Caco-2 (cell line): Measurements from ENCODE around the gene CDH6. TPM values are rescaled to one million over a fixed set of nuclear protein-coding genes. Genes with fewer than 3 reads are reported as not detected.

Source experiments
- BruUV-seq: library from RNA; stranded (reverse); fragments of 400-500 nt; replicated peaks from 2 replicates; lab custom pipeline; 2021; lab: Mats Ljungman, UMichigan
- CTCF ChIA-PET: fragments of 300-600 bp; sonication (Branson Sonifier 250); formaldehyde crosslinking; loops from one replicate; lab custom pipeline; 2022; ENCODE audit warnings: antibody characterized with exemption; lab: Charles Lee
- POLR2A ChIA-PET: fragments of 300-600 bp; sonication (Branson Sonifier 250); formaldehyde crosslinking; loops from one replicate; lab custom pipeline; 2022; ENCODE audit warnings: antibody characterized with exemption; lab: Charles Lee
- DNase-seq, 2 experiments: peaks; one replicate each; pipeline versions ENCODE4 v3.0.0 to v3.0.0-alpha.2; 2020 to 2022
- H3K27me3 ChIP-seq: replicated peaks from 2 replicates; pipeline ENCODE4 v1.6.0; 2011; ENCODE audit warnings: low read length; ENCODE audit not compliant: control insufficient read depth, insufficient read depth
- H3K36me3 ChIP-seq: 2 replicates; pipeline ENCODE4 v1.5.1; 2011; ENCODE audit warnings: low read length; ENCODE audit not compliant: control insufficient read depth, insufficient read depth
- H3K4me1 ChIP-seq: fragments of 250-450 bp; sonication (Bioruptor Pico); 2 replicates; pipeline ENCODE4 v1.5.1; 2020; ENCODE audit warnings: mild to moderate bottlenecking
- H3K4me3 ChIP-seq: 2 replicates; pipeline ENCODE4 v1.5.1; 2011; ENCODE audit warnings: low read depth, mild to moderate bottlenecking, control low read depth, low read length
- H3K9me3 ChIP-seq: fragments of 250-450 bp; sonication (Bioruptor Pico); 2 replicates; pipeline ENCODE4 v1.5.1; 2020; ENCODE audit warnings: mild to moderate bottlenecking, moderate library complexity
- H3K27ac Mint-ChIP-seq: one replicate; pipeline ENCODE4 v1.8.0; 2022; ENCODE audit warnings: mixed read lengths; ENCODE audit not compliant: unreplicated experiment
- H3K27me3 Mint-ChIP-seq: one replicate; pipeline ENCODE4 v1.8.0; 2022; ENCODE audit warnings: mixed read lengths; ENCODE audit not compliant: insufficient read depth, unreplicated experiment
- H3K36me3 Mint-ChIP-seq: one replicate; pipeline ENCODE4 v1.8.0; 2022; ENCODE audit warnings: mild to moderate bottlenecking, mixed read lengths; ENCODE audit not compliant: insufficient read depth, unreplicated experiment
- H3K4me1 Mint-ChIP-seq: one replicate; pipeline ENCODE4 v1.8.0; 2022; ENCODE audit warnings: low read depth, mixed read lengths; ENCODE audit not compliant: unreplicated experiment
- H3K4me3 Mint-ChIP-seq: one replicate; pipeline ENCODE4 v1.8.0; 2022; ENCODE audit warnings: mild to moderate bottlenecking, moderate library complexity, mixed read lengths; ENCODE audit not compliant: unreplicated experiment
- H3K9me3 Mint-ChIP-seq: one replicate; pipeline ENCODE4 v1.8.0; 2022; ENCODE audit warnings: mixed read lengths; ENCODE audit not compliant: unreplicated experiment
- CTCF ChIP-seq, 2 experiments: fragments of 200-600 bp in 1 of 2; IDR thresholded peaks; 1 replicate in 1 of 2; 2 replicates in 1 of 2; pipeline versions ENCODE4 v1.5.1 to v1.8.0; 2011 to 2022; ENCODE audit warnings: antibody characterized with exemption in 1 of 2, control low read depth in 1 of 2, inconsistent platforms in 1 of 2, low read depth in 1 of 2, low read length in 1 of 2, mild to moderate bottlenecking in 1 of 2, moderate library complexity in 1 of 2; ENCODE audit not compliant: insufficient read depth in 1 of 2, severe bottlenecking in 1 of 2, unreplicated experiment in 1 of 2
- intact Hi-C: fragments of 100-400 bp; cut with micrococcal nuclease; formaldehyde crosslinking; loops from one replicate; pipeline ENCODE4 v1.10.0; 2022; ENCODE audit not compliant: unreplicated experiment
- total RNA-seq: library from RNA; stranded (reverse); gene quantifications from 2 replicates; pipeline ENCODE4 v1.2.3, GENCODE V29; 2022

CDH6 gene
- total RNA-seq, 1 experiment from 2014 or later, result 18.0 TPM

GRCh38 chr5:31237174-31237573 lies 43.7 kb downstream of the CDH6 start:
- DNase-seq, result no peak
- Histone ChIP-seq H3K27me3 (no peaks in the 10 kb centered on the region), H3K36me3 (no peaks in the 10 kb centered on the region), H3K4me3 (no peak overlapping the region), H3K9me3 (no peaks in the 10 kb centered on the region), H3K4me1 (peaks cover under 1% of the 10 kb centered on the region; the same call in 1 of the 2 replicates)
- intact Hi-C loops, result loop anchor here (1.0 kb wide), 2 partner anchors 33 to 121 kb away; no protein-coding TSS in a partner anchor
- Mint-ChIP-seq H3K27me3 (no peaks in the 10 kb centered on the region), H3K4me3 (no peak overlapping the region), H3K4me1 (peaks cover 4% of the 10 kb centered on the region), H3K27ac (no peak overlapping the region), H3K36me3 (no peaks in the 10 kb centered on the region), H3K9me3 (no peaks in the 10 kb centered on the region)
- CTCF ChIA-PET, result interaction anchor here (1.2 kb wide), 1 partner anchor 33 kb away, joined by 12 read pairs; no protein-coding TSS in a partner anchor
- TF ChIP-seq CTCF (IDR thresholded peaks at IDR 0.05; ENCODE audit: insufficient read depth in 1 of 2, low read depth in 1 of 2, low read length in 1 of 2, severe bottlenecking in 1 of 2, unreplicated experiment in 1 of 2), result no peak
- BruUV-seq, result no TSS peak
- POLR2A ChIA-PET, result no interaction called here

GRCh38 chr5:31238497-31238896 lies 45.0 kb downstream of the CDH6 start:
- no peak overlapping the region for H3K4me3 Mint-ChIP-seq
- Histone ChIP-seq H3K27me3 (no peaks in the 10 kb centered on the region), H3K36me3 (no peaks in the 10 kb centered on the region), H3K9me3 (no peaks in the 10 kb centered on the region), H3K4me3 (no peak overlapping the region), H3K4me1 (no peaks in the 10 kb centered on the region)
- no peaks in the 10 kb centered on the region for H3K9me3 Mint-ChIP-seq
- H3K4me1 Mint-ChIP-seq, result no peaks in the 10 kb centered on the region
- no peaks in the 10 kb centered on the region for H3K27me3 Mint-ChIP-seq
- no peaks in the 10 kb centered on the region for H3K36me3 Mint-ChIP-seq
- no TSS peak for BruUV-seq
- no peak overlapping the region for H3K27ac Mint-ChIP-seq
- POLR2A ChIA-PET, result no interaction called here
- TF ChIP-seq CTCF (IDR thresholded peaks at IDR 0.05; ENCODE audit: insufficient read depth in 1 of 2, low read depth in 1 of 2, low read length in 1 of 2, severe bottlenecking in 1 of 2, unreplicated experiment in 1 of 2), result no peak
- intact Hi-C loops, result no loop called here
- no peak for DNase-seq
- CTCF ChIA-PET, result no interaction called here

GRCh38 chr5:31244921-31245320 lies 51.4 kb downstream of the CDH6 start:
- no peak overlapping the region for H3K4me3 Mint-ChIP-seq
- H3K36me3 Mint-ChIP-seq, result no peaks in the 10 kb centered on the region
- no peak overlapping the region for H3K27ac Mint-ChIP-seq
- DNase-seq, result no peak
- intact Hi-C loops, result no loop called here
- no peak overlapping the region for H3K4me3 ChIP-seq
- BruUV-seq, result no TSS peak
- TF ChIP-seq CTCF (IDR thresholded peaks at IDR 0.05; ENCODE audit: insufficient read depth in 1 of 2, low read depth in 1 of 2, low read length in 1 of 2, severe bottlenecking in 1 of 2, unreplicated experiment in 1 of 2), result no peak
- H3K27me3 ChIP-seq, result no peaks in the 10 kb centered on the region; the same call in 1 of the 2 replicates
- no peaks in the 10 kb centered on the region for H3K9me3 Mint-ChIP-seq
- H3K27me3 Mint-ChIP-seq, result no peaks in the 10 kb centered on the region
- H3K36me3 ChIP-seq, result no peaks in the 10 kb centered on the region
- CTCF ChIA-PET, result interaction anchor here (0.7 kb wide), 1 partner anchor 351 kb away, joined by 3 read pairs; no protein-coding TSS in a partner anchor
- no peaks in the 10 kb centered on the region for H3K9me3 ChIP-seq
- POLR2A ChIA-PET, result no interaction called here
- H3K4me1 Mint-ChIP-seq, result no peaks in the 10 kb centered on the region
- no peaks in the 10 kb centered on the region for H3K4me1 ChIP-seq
